Stimulated activated naive CD8-positive, alpha-beta T cell treated with anti-CD3 and anti-CD28 coated beads, Interleukin-15, amount 100 ng/mL, for 72 hours (primary cell): Measurements from ENCODE around the gene LIN37.

Experiments used
- ATAC-seq: fragments of 150-1000 bp; cut with Tn5 transposase; 2 replicates; pipeline ENCODE4 v1.10.0; 2021; ENCODE audit warnings: mild to moderate bottlenecking, moderate library complexity
- DNase-seq, 2 donors: peaks; one replicate each; pipeline ENCODE4 v3.0.0; 2021 to 2022
- H3K27ac Mint-ChIP-seq, 2 donors: one replicate each; pipeline ENCODE4 v1.8.0; 2022; ENCODE audit warnings: mild to moderate bottlenecking in 2 of 2, mixed read lengths in 2 of 2, moderate library complexity in 2 of 2
- H3K27me3 Mint-ChIP-seq: one replicate; pipeline ENCODE4 v1.8.0; 2022; ENCODE audit warnings: mixed read lengths
- H3K4me1 Mint-ChIP-seq: one replicate; pipeline ENCODE4 v1.8.0; 2022; ENCODE audit warnings: mild to moderate bottlenecking, mixed read lengths
- H3K4me3 Mint-ChIP-seq, 2 donors: one replicate each; pipeline ENCODE4 v1.8.0; 2022; ENCODE audit warnings: mild to moderate bottlenecking in 2 of 2, mixed read lengths in 2 of 2, moderate library complexity in 1 of 2
- H3K9me3 Mint-ChIP-seq, 2 donors: one replicate each; pipeline ENCODE4 v1.8.0; 2022; ENCODE audit warnings: mixed read lengths in 2 of 2

Gene LIN37

DNA sequence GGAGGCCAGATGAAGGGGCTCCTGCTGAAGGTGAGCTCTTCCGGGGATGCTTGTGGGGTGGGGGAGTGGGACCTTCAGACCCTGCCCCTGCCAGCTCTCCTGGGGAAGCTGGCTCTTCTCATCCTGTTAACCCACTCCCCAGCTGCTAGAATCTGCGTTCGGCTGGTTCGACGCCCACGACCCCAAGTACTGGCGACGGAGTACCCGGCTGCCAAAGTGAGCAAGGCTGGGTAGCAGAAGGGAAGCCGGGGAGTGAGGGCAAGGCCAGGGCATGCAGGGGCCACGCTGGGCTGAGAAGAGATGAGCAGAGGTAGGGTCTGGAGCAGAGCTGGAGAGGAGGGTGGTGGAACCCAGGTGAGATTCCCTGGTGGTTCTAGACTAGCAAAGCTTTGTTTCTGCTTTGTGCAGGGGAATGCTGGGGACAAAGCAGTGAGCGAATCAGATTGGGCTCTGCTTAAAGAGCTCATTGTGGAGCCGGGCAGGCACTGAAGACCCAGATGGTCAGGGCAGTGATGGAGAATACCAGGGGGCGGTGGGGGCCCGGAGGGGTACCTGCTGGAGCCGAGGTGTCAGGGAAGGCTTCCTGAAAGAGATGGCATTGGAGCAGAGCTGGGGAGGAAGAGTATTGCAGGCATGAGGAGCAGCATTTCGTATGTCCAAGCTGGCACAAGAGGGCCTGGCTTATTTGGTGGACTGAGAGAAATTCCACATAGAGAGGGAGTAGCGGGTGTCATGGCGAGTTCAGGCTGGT lies 20.2 kb upstream of the LIN37 start:
- ATAC-seq (no peak), DNase-seq (no peak)
- H3K4me3 Mint-ChIP-seq: no peak overlapping the region
- no peaks in the 10 kb centered on the region for H3K27me3 Mint-ChIP-seq
- peaks cover 17% of the 10 kb centered on the region for H3K4me1 Mint-ChIP-seq
- H3K27ac Mint-ChIP-seq: peak overlapping the region in 1 of 2 donors; percentile 14
- H3K9me3 Mint-ChIP-seq: no peaks in the 10 kb centered on the region

- DNase-seq: no peak
- ATAC-seq: no peak
- Mint-ChIP-seq H3K4me1 (peaks cover 11% of the 10 kb centered on the region), H3K27ac (peak overlapping the region in 1 of 2 donors; percentile 37), H3K27me3 (no peaks in the 10 kb centered on the region), H3K4me3 (no peak overlapping the region), H3K9me3 (no peaks in the 10 kb centered on the region)
These were observed 19.4 kb upstream of the LIN37 start for GRCh38 chr19:35729021-35729420.

- peaks cover 17% of the 10 kb centered on the region for H3K4me1 Mint-ChIP-seq
- no peak overlapping the region for H3K27ac Mint-ChIP-seq
- H3K9me3 Mint-ChIP-seq: no peaks in the 10 kb centered on the region
- ATAC-seq: no peak
- H3K27me3 Mint-ChIP-seq: no peaks in the 10 kb centered on the region
- H3K4me3 Mint-ChIP-seq: no peak overlapping the region
- no peak for DNase-seq
These were observed 18.6 kb upstream of the LIN37 start for GRCh38 chr19:35729763-35730162.

DNA sequence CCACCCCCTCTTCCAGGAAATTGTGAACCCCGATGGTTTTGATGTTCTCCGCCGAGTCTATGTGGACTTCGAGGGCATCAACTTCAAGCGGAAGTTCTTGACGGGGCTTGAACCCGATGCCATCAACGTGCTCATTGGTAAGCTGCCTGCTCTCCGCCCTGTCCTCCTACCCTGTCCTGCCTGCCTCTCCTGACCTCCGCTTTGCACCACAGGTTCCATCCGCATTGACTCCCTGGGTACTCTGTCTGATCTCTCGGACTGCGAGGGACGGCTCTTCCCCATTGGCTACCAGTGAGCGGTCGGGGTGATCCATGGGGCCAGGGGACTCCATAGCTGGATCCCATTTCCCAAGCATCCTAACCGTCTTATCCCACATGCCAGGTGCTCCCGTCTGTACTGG lies 18.1 kb upstream of the LIN37 start:
- peak overlapping the region in 1 of 2 donors; percentile 68 for H3K27ac Mint-ChIP-seq
- DNase-seq (no peak), ATAC-seq (no peak)
- no peaks in the 10 kb centered on the region for H3K9me3 Mint-ChIP-seq
- no peaks in the 10 kb centered on the region for H3K27me3 Mint-ChIP-seq
- peaks cover 21% of the 10 kb centered on the region for H3K4me1 Mint-ChIP-seq
- no peak overlapping the region for H3K4me3 Mint-ChIP-seq

- Mint-ChIP-seq H3K4me1 (peaks cover 23% of the 10 kb centered on the region), H3K27ac (peak overlapping the region in 1 of 2 donors; percentile 65), H3K9me3 (no peaks in the 10 kb centered on the region), H3K27me3 (no peaks in the 10 kb centered on the region), H3K4me3 (peak overlapping the region in 1 of 2 donors; percentile 2)
- ATAC-seq: no peak
- DNase-seq: no peak
These were observed 17.0 kb upstream of the LIN37 start for GRCh38 chr19:35731353-35731752.

- ATAC-seq: no peak
- DNase-seq: no peak
- Mint-ChIP-seq H3K4me3 (no peak overlapping the region), H3K27ac (peak overlapping the region in 1 of 2 donors; percentile 81), H3K27me3 (no peaks in the 10 kb centered on the region), H3K4me1 (peaks cover 29% of the 10 kb centered on the region), H3K9me3 (no peaks in the 10 kb centered on the region)
These were observed 16.5 kb upstream of the LIN37 start for GRCh38 chr19:35731779-35732405.

DNA sequence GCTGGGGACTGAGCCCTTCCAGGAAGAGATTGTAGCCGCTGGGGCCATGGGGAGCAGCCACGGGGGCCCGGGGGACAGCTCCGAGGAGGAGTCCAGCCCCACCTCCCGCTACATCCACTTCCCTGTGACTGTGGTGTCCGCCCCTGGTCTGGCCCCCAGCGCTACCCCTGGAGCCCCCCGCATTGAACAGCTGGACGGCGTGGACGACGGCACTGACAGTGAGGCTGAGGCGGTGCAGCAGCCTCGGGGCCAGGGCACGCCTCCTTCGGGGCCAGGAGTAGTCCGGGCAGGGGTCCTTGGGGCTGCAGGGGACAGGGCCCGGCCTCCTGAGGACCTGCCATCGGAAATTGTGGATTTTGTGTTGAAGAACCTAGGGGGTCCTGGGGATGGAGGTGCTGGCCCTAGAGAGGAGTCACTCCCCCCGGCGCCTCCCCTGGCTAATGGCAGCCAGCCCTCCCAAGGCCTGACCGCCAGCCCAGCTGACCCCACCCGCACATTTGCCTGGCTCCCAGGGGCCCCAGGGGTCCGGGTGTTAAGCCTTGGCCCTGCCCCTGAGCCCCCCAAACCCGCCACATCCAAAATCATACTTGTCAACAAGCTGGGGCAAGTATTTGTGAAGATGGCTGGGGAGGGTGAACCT lies 15.7 kb upstream of the LIN37 start:
- H3K27ac Mint-ChIP-seq: peak overlapping the region in 1 of 2 donors; percentile 81
- H3K9me3 Mint-ChIP-seq: no peaks in the 10 kb centered on the region
- H3K4me3 Mint-ChIP-seq: no peak overlapping the region
- H3K27me3 Mint-ChIP-seq: no peaks in the 10 kb centered on the region
- ATAC-seq (peak; percentile 5), DNase-seq (no peak)
- peaks cover 36% of the 10 kb centered on the region for H3K4me1 Mint-ChIP-seq

GRCh38 chr19:35733180-35734125 lies 14.9 kb upstream of the LIN37 start:
- peak overlapping the region; percentile 72 to 81 for H3K27ac Mint-ChIP-seq
- no peak for DNase-seq
- H3K4me1 Mint-ChIP-seq: peaks cover 40% of the 10 kb centered on the region
- ATAC-seq: no peak
- H3K27me3 Mint-ChIP-seq: no peaks in the 10 kb centered on the region
- H3K9me3 Mint-ChIP-seq: no peaks in the 10 kb centered on the region
- H3K4me3 Mint-ChIP-seq: no peak overlapping the region

DNA sequence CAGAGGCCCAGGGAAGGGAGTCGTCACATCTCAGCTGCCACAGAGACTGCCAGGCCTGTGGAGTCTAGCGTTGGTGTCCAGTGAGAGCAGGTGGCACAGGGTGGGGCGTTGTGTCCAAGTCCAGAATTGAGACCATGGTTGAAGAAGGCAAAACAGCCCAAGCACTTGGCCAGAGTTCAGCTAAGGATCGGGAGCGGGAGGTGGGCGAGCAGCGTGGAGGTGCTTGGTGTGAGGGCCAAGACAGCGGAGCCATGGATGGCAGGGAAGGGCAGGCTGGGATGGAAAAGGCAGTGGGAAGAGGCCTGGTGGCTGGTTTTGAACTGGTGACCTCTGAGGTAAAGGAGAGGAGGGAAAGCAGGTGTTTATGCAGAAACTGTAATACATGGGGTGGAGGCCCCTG lies 14.1 kb upstream of the LIN37 start:
- no peak for ATAC-seq
- H3K4me3 Mint-ChIP-seq: peak overlapping the region in 1 of 2 donors; percentile 34
- no peaks in the 10 kb centered on the region for H3K9me3 Mint-ChIP-seq
- no peaks in the 10 kb centered on the region for H3K27me3 Mint-ChIP-seq
- H3K27ac Mint-ChIP-seq: peak overlapping the region in 1 of 2 donors; percentile 93
- H3K4me1 Mint-ChIP-seq: peaks cover 48% of the 10 kb centered on the region
- no peak for DNase-seq

- Mint-ChIP-seq H3K4me1 (peaks cover 54% of the 10 kb centered on the region), H3K27me3 (no peaks in the 10 kb centered on the region), H3K4me3 (no peak overlapping the region), H3K9me3 (no peaks in the 10 kb centered on the region), H3K27ac (peak overlapping the region; percentile 59 to 93)
- ATAC-seq (no peak), DNase-seq (no peak)
These were observed 13.5 kb upstream of the LIN37 start for GRCh38 chr19:35734889-35735288.

GRCh38 chr19:35736913-35737886 lies 11.2 kb upstream of the LIN37 start:
- H3K9me3 Mint-ChIP-seq: no peaks in the 10 kb centered on the region
- peaks cover 51% of the 10 kb centered on the region for H3K4me1 Mint-ChIP-seq
- no peaks in the 10 kb centered on the region for H3K27me3 Mint-ChIP-seq
- peak in 1 of 2 donors; percentile 37 for DNase-seq
- peak overlapping the region in 1 of 2 donors; percentile 27 for H3K4me3 Mint-ChIP-seq
- ATAC-seq: no peak
- peak overlapping the region; percentile 41 to 97 for H3K27ac Mint-ChIP-seq

- H3K9me3 Mint-ChIP-seq: no peaks in the 10 kb centered on the region
- H3K27ac Mint-ChIP-seq: peak overlapping the region in 1 of 2 donors; percentile 77
- H3K4me1 Mint-ChIP-seq: peaks cover 60% of the 10 kb centered on the region
- ATAC-seq (no peak), DNase-seq (no peak)
- no peaks in the 10 kb centered on the region for H3K27me3 Mint-ChIP-seq
- no peak overlapping the region for H3K4me3 Mint-ChIP-seq
These were observed 10.1 kb upstream of the LIN37 start for GRCh38 chr19:35738021-35738886.

GRCh38 chr19:35738887-35739229 lies 9.5 kb upstream of the LIN37 start:
- peaks cover 65% of the 10 kb centered on the region for H3K4me1 Mint-ChIP-seq
- peak overlapping the region in 1 of 2 donors; percentile 62 for H3K4me3 Mint-ChIP-seq
- no peaks in the 10 kb centered on the region for H3K9me3 Mint-ChIP-seq
- DNase-seq: no peak
- H3K27ac Mint-ChIP-seq: peak overlapping the region in 1 of 2 donors; percentile 77
- ATAC-seq: no peak
- no peaks in the 10 kb centered on the region for H3K27me3 Mint-ChIP-seq
